ENCODE results near the gene LIME1.

The LIME1 gene

DNA sequence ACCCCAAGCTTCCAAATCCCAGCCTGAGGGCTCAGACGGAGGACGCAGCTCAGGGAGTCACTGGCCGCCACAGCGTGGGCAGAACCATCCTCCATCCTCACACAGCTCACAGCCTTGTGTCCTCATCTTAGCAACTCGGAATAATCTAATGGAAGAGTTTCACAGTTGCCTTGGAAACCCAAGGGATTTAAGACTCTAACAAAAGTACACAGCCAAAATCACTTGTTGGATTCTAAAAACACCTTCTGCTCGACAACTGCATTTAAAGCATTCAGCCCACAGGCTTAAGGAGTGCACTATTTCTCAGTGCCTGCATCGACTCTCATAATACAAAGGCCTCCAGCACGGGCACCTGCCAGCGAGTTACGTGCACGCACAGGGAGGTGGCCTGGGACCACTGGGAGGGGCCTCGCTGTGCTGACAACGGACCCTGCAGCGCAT lies 49.2 kb downstream of the LIME1 start:
- H3K4me3 ChIP-seq (replicated peaks in 1 of 2; ENCODE audit: low read depth in 2 of 2, low read length in 2 of 2) = no peak overlapping the region
- TF ChIP-seq, protein P1, sequence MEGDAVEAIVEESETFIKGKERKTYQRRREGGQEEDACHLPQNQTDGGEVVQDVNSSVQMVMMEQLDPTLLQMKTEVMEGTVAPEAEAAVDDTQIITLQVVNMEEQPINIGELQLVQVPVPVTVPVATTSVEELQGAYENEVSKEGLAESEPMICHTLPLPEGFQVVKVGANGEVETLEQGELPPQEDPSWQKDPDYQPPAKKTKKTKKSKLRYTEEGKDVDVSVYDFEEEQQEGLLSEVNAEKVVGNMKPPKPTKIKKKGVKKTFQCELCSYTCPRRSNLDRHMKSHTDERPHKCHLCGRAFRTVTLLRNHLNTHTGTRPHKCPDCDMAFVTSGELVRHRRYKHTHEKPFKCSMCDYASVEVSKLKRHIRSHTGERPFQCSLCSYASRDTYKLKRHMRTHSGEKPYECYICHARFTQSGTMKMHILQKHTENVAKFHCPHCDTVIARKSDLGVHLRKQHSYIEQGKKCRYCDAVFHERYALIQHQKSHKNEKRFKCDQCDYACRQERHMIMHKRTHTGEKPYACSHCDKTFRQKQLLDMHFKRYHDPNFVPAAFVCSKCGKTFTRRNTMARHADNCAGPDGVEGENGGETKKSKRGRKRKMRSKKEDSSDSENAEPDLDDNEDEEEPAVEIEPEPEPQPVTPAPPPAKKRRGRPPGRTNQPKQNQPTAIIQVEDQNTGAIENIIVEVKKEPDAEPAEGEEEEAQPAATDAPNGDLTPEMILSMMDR (IDR thresholded peaks at IDR 0.05; ENCODE audit: low read depth, low read length) = no peak
- DNase-seq (ENCODE audit: low read depth in 2 of 2) = no peak

DNA sequence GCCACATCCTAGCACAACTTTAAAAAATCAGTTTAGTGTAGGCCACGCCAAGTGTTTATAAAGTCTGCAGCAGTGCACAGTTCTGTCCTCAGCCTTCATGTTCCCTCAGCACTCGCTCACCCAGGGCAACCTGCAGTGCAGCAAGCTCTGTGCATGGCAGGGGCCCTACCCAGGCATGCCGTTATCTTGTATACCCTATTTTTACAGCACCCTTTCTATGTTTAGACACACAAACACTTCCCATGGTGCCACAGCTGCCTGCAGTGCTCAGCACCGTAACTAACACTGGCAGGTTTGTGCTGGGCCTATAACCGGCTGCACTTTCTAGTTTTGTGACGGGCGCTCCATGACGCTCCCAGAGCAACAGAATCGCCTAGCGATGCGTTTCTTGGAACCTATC lies 50.8 kb downstream of the LIME1 start:
- DNase-seq (ENCODE audit: low read depth in 2 of 2) = no peak
- no peak overlapping the region for H3K4me3 ChIP-seq (replicated peaks in 1 of 2; ENCODE audit: low read depth in 2 of 2, low read length in 2 of 2)
- TF ChIP-seq, protein P1 (IDR thresholded peaks at IDR 0.05; ENCODE audit: low read depth, low read length) = no peak

DNA sequence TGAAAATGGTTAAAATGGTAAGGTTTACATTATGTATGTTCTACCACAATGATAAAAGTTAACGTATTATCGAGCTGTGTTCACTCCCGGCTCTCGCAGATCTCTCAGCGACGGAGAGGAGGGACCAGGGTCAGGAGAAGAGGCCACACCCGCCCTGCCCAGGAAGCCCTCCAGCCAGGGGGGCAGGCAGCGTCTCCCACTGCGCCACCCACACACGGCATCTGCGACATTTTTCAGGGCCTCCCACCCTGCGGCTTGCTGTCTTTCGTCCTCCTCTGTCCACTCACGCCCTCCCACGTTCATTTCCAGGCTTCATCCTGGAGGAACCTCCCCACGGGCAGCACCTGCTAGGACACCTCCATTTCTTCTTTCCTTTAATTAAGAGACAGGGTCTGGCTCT lies 51.3 kb downstream of the LIME1 start:
- DNase-seq (ENCODE audit: low read depth in 2 of 2) = no peak
- H3K4me3 ChIP-seq (replicated peaks in 1 of 2; ENCODE audit: low read depth in 2 of 2, low read length in 2 of 2) = no peak overlapping the region
- TF ChIP-seq, protein P1 (IDR thresholded peaks at IDR 0.05; ENCODE audit: low read depth, low read length) = no peak

All from cardiac fibroblast (primary cell).